ENCODE data around the gene CXCL16. TPM values are rescaled to one million over a fixed set of nuclear protein-coding genes. Genes with fewer than 3 reads are reported as not detected.

The CXCL16 gene
- total and polyA plus RNA-seq, 2 of the 13 experiments (the other 11 are each of a cell fraction or from before 2014, with no cell fraction given), result 9.4 to 101 TPM

- Histone ChIP-seq H3K9me3 (ENCODE audit: low read length) (no peaks in the 10 kb centered on the region), H3K27ac (ENCODE audit: extremely low read length, insufficient read depth, low read length) (peak within 1 kb of the TSS; percentile 76), H2AFZ (ENCODE audit: low read length) (no peak within 1 kb of the TSS), H4K20me1 (ENCODE audit: insufficient read depth, low read length) (no peaks in the 10 kb centered on the region; the same call in 1 of the 2 replicates), H3K9ac (ENCODE audit: insufficient read depth, low read depth, low read length) (peak within 1 kb of the TSS; percentile 81), H3K4me1 (ENCODE audit: insufficient read depth, low read length) (peaks cover 78% of the 10 kb centered on the region), H3K4me3 (replicated peaks in 1 of 3; ENCODE audit: insufficient read depth in 1 of 3, low read depth in 2 of 3, low read length in 3 of 3) (peak within 1 kb of the TSS; percentile 65 to 83 (median 75)), H3K4me2 (ENCODE audit: low read depth, low read length) (peak within 1 kb of the TSS; percentile 88), H3K27me3 (ENCODE audit: control insufficient read depth in 1 of 2, insufficient read depth in 2 of 2, low read length in 2 of 2) (no peaks in the 10 kb centered on the region; a peak in 1 of 5 replicates), H3K36me3 (replicated peaks in 1 of 2; ENCODE audit: control insufficient read depth in 1 of 2, insufficient read depth in 2 of 2, low read length in 2 of 2) (no peaks in the 10 kb centered on the region; a peak in 1 of 5 replicates), H3K79me2 (ENCODE audit: insufficient read depth, low read length) (peaks cover 27% of the 10 kb centered on the region)
- ChIA-PET CTCF (ENCODE audit: low intra/inter-chr PET ratio, low total read pairs) (no interaction called here), POLR2A (interaction anchor here (0.6 to 13.3 kb wide), 22 partner anchors 9 to 198 kb away, joined by 3 to 317 read pairs (median 8); partner anchors contain the start of genes ARRB2, CXCL16, GLTPD2 and MED11)
- peak; percentile 96 for ATAC-seq
- intact Hi-C loops (cut with micrococcal nuclease; ENCODE audit: unreplicated experiment), result loop anchor here (5.0 kb wide), 1 partner anchor 39 kb away; the partner anchor contains the start of gene MED11
- in situ Hi-C loops (cut with HindIII; ENCODE audit: extremely low pct_ligation_motif_present, low pct_unique_long_range_greater_than_20kb), result no loop called here
- no TSS peak for BruUV-seq (replicated peaks)
- FAIRE-seq, result peak; percentile 95
- WGBS (ENCODE audit: low lambda C conversion rate), result 4% methylated on average over 11 of the region's 13 CpGs
- DNase-seq (ENCODE audit: low spot score), result peak; percentile 95
- peak; percentile 88 for TF ChIP-seq HNRNPL (IDR thresholded peaks at IDR 0.05; ENCODE audit: low read depth, low read length)
- TF ChIP-seq ZNF75D (CRISPR knock-in tag; IDR thresholded peaks at IDR 0.05; ENCODE audit: borderline replicate concordance), result no peak
- no peak for TF ChIP-seq ZNF879 (CRISPR knock-in tag; IDR thresholded peaks at IDR 0.05)
- TF ChIP-seq SPEN (CRISPR knock-in tag; IDR thresholded peaks at IDR 0.05; ENCODE audit: low read depth), result peak; percentile 78; the same call in 1 of the 2 replicates
- TF ChIP-seq WIZ (CRISPR knock-in tag; IDR thresholded peaks at IDR 0.05), result no peak; the same call in 1 of the 2 replicates
- no peak for TF ChIP-seq MLLT10 (CRISPR knock-in tag; IDR thresholded peaks at IDR 0.05)
- no peak for TF ChIP-seq SOX6 (IDR thresholded peaks at IDR 0.05)
- peak; percentile 87 for TF ChIP-seq SOX6 (CRISPR knock-in tag; IDR thresholded peaks at IDR 0.05)
- peak; percentile 55; the same call in 1 of the 2 replicates for TF ChIP-seq PPARG (CRISPR knock-in tag; conservative IDR thresholded peaks at IDR 0.05)
- TF ChIP-seq PATZ1 (CRISPR knock-in tag; IDR thresholded peaks at IDR 0.05), result peak; percentile 78; the same call in 1 of the 2 replicates
- TF ChIP-seq IKZF5 (CRISPR knock-in tag; IDR thresholded peaks at IDR 0.05), result peak; percentile 84
- 0 out of 2 replicates have a peak, but pooled peaks have one; percentile 44 for TF ChIP-seq NFKBIZ (CRISPR knock-in tag; IDR thresholded peaks at IDR 0.05)
- TF ChIP-seq MED13 (CRISPR knock-in tag; IDR thresholded peaks at IDR 0.05), result no peak; the same call in 1 of the 2 replicates
- TF ChIP-seq SRSF4 (IDR thresholded peaks at IDR 0.05; ENCODE audit: low read depth, low read length, poor library complexity, severe bottlenecking), result no peak
- no peak for TF ChIP-seq PHB2 (IDR thresholded peaks at IDR 0.05; ENCODE audit: partially characterized antibody)
- 0 out of 2 replicates have a peak, but pooled peaks have one; percentile 50 for TF ChIP-seq PRDM10 (CRISPR knock-in tag; IDR thresholded peaks at IDR 0.05; ENCODE audit: low read depth)
- peak; percentile 94; the same call in 1 of the 2 replicates for TF ChIP-seq MXD1 (CRISPR knock-in tag; IDR thresholded peaks at IDR 0.05)
Observed at GRCh38 chr17:4771519-4772234, 31.9 kb upstream of the CXCL16 start, which contains the start of gene TM4SF5. TSS of gene TM4SF5 (plus strand) at chr17:4771886. CDS start at chr17:4771923, 37 bp downstream.

Measured in HepG2 (cell line).